Psoas muscle (tissue), 8 donors: ENCODE measurements around the gene GAA. TPM values are rescaled to one million over a fixed set of nuclear protein-coding genes. Genes with fewer than 3 reads are reported as not detected.

Experiments
- ATAC-seq, 4 donors: fragments of 200-7000 bp; cut with Tn5 transposase; one replicate each; pipeline ENCODE4 v1.9.1; 2020; ENCODE audit warnings: moderate library complexity in 3 of 4, mild to moderate bottlenecking in 2 of 4
- DNase-seq, 2 donors: peaks; one replicate each; pipeline ENCODE4 v3.0.0-alpha.2; 2020
- H3K27ac ChIP-seq: fragments of 200-600 bp; one replicate; pipeline ENCODE4 v1.8.0; 2022
- H3K27me3 ChIP-seq, 3 donors: fragments of 200-600 bp in 1 of 3; one replicate each; pipeline versions ENCODE4 v1.6.1 to v1.8.0; 2013 to 2022; ENCODE audit warnings: low read length in 2 of 3, mild to moderate bottlenecking in 2 of 3, moderate library complexity in 1 of 3; ENCODE audit not compliant: insufficient read depth in 3 of 3
- H3K36me3 ChIP-seq, 2 donors: fragments of 200-600 bp in 1 of 2; one replicate each; pipeline versions ENCODE4 v1.6.1 to v1.8.0; 2013 to 2022; ENCODE audit warnings: low read depth in 1 of 2, mild to moderate bottlenecking in 1 of 2, moderate library complexity in 1 of 2; ENCODE audit not compliant: insufficient read depth in 1 of 2
- H3K4me1 ChIP-seq: fragments of 200-600 bp; one replicate; pipeline ENCODE4 v1.8.0; 2022
- H3K4me3 ChIP-seq: fragments of 200-600 bp; one replicate; pipeline ENCODE4 v1.8.0; 2022; ENCODE audit warnings: mild to moderate bottlenecking
- H3K9me3 ChIP-seq: fragments of 200-600 bp; one replicate; pipeline ENCODE4 v1.8.0; 2022
- WGBS, 3 donors: extraction: QIAGEN DNeasy Blood & Tissue Kit; methylation state at CpG; one replicate each; pipeline versions ENCODE4 v1.1.6 to v1.1.7; 2013; 5-methylcytosine and 5-hydroxymethylcytosine counted together
- intact Hi-C, 2 donors: fragments of 100-400 bp; cut with DNase I; formaldehyde crosslinking; loops; one replicate each; pipeline versions ENCODE4 v1.11.0 to v1.14.2; 2022
- polyA plus RNA-seq, 3 donors: library from polyadenylated mRNA; stranded (reverse); fragments of 200-250 nt; gene quantifications; one replicate each; pipeline ENCODE4 v1.2.3, GENCODE V29; 2013
- total RNA-seq, 4 donors: library from RNA; stranded (reverse); fragmentation: NEBNext Ultra II Directional in 2 of 4; extraction: Animal tissue kit (Norgen Biotek cat#: 25700) in 2 of 4; gene quantifications; one replicate each; pipeline versions ENCODE4 v1.2.1 to v1.2.4, GENCODE V29; 2021 to 2023
- TF ChIP-seq, protein P1 (sequence below): fragments of 200-600 bp; IDR thresholded peaks from one replicate; pipeline ENCODE4 v1.8.0; 2022; ENCODE audit warnings: antibody characterized with exemption
- donor health status: healthy with polysubstance abuse.
- donor health status: DM: no; HTN: no; CAD: no; lungs with moderate emphysema.
- donor health status: Bipolar disorder and iron deficiency.
- donor health status: healthy.
- donor health status: DM: yes; HTN: yes; CAD: no.
- donor health status: DM: no; HTN: no; CAD: no.
- donor health status: DM: no; HTN: no; CAD: no.
- donor health status: DM: yes; HTN: yes; CAD: no.

GAA gene
- total and polyA plus RNA-seq, 7 donors, result 19.6 to 42.4 (median 27.3) TPM

- H3K27me3 ChIP-seq, result no peaks in the 10 kb centered on the region
- peaks cover 3 to 69% of the 10 kb centered on the region in 2 donors for H3K36me3 ChIP-seq
- DNase-seq (no peak), ATAC-seq (no peak)
- no peaks in the 10 kb centered on the region for H3K4me1 ChIP-seq
- 90 to 96% (median 93%) methylated on average over 8 of the region's 8 CpGs for WGBS, 3 donors
- intact Hi-C loops, result no loop called here
- H3K4me3 ChIP-seq, result no peak overlapping the region
- TF ChIP-seq, protein P1, sequence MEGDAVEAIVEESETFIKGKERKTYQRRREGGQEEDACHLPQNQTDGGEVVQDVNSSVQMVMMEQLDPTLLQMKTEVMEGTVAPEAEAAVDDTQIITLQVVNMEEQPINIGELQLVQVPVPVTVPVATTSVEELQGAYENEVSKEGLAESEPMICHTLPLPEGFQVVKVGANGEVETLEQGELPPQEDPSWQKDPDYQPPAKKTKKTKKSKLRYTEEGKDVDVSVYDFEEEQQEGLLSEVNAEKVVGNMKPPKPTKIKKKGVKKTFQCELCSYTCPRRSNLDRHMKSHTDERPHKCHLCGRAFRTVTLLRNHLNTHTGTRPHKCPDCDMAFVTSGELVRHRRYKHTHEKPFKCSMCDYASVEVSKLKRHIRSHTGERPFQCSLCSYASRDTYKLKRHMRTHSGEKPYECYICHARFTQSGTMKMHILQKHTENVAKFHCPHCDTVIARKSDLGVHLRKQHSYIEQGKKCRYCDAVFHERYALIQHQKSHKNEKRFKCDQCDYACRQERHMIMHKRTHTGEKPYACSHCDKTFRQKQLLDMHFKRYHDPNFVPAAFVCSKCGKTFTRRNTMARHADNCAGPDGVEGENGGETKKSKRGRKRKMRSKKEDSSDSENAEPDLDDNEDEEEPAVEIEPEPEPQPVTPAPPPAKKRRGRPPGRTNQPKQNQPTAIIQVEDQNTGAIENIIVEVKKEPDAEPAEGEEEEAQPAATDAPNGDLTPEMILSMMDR, result no peak
- no peaks in the 10 kb centered on the region for H3K9me3 ChIP-seq
- H3K27ac ChIP-seq, result no peak overlapping the region
Observed at GRCh38 chr17:80115159-80115558, 13.8 kb downstream of the GAA start.

DNA sequence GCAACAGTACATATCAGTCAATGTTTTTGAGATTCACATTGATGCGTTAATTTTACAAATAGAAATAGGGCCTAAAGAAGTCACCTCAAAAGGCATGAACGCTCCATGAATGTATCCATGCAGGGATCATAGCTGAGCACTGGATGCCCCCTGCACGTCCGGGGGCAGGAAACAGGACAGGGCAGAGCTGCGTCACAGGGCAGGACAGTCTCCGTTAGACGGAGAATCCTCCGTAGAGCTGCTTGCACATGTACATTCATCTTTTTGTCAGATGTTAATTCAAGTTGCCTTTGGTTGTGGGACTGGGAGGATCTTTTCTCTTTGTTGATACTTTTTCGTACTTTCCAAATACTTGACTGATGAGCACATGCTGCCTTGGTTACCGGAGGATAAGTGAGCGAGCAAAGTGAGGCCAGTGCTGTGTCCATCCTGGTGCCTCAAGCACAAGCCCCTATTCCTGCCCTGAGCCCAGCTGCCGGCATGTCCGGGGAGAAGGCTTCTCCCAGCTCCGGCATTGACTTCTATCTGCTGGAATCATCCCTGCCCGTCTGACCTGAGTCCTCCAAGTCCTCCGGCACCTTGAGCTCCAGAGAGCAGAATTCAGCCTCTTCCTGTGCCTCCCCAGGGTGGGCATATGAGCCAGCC, 15.0 kb downstream of the GAA start:
- Histone ChIP-seq H3K27me3 (no peaks in the 10 kb centered on the region), H3K9me3 (no peaks in the 10 kb centered on the region), H3K36me3 (peaks cover 3 to 59% of the 10 kb centered on the region in 2 donors), H3K27ac (no peak overlapping the region), H3K4me1 (no peaks in the 10 kb centered on the region), H3K4me3 (no peak overlapping the region)
- 90 to 92% (median 91%) methylated on average over 16 of the region's 16 CpGs for WGBS, 3 donors
- ATAC-seq (no peak), DNase-seq (no peak)
- intact Hi-C loops, result no loop called here
- TF ChIP-seq, protein P1, result no peak

DNA sequence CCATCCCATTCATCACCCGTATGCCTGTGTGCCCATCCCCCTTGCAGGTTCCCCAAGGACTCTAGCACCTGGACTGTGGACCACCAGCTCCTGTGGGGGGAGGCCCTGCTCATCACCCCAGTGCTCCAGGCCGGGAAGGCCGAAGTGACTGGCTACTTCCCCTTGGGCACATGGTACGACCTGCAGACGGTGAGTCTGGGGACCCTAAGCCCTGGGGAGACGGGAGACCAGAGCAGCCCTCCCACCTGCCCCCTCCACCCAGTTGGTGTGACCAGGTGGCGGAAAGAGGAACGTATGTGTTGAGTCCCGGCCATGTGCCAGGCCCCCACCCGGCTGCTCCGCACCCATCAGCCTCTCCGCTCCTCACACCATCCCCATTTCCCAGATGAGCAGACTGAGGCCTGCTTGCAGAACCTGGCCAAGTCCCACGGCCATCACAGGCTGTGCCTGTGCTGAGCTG, 15.6 kb downstream of the GAA start:
- no peaks in the 10 kb centered on the region for H3K4me1 ChIP-seq
- intact Hi-C loops, result no loop called here
- no peak for ATAC-seq
- H3K9me3 ChIP-seq, result no peaks in the 10 kb centered on the region
- peaks cover 3 to 56% of the 10 kb centered on the region in 2 donors for H3K36me3 ChIP-seq
- H3K4me3 ChIP-seq, result no peak overlapping the region
- no peak overlapping the region for H3K27ac ChIP-seq
- TF ChIP-seq, protein P1, result no peak
- WGBS, 3 donors, result 86 to 93% (median 89%) methylated on average over 13 of the region's 13 CpGs
- H3K27me3 ChIP-seq, result no peaks in the 10 kb centered on the region
- DNase-seq, result peak in 1 of 2 donors; percentile 37

GRCh38 chr17:80117491-80118401, 16.4 kb downstream of the GAA start:
- Histone ChIP-seq H3K4me1 (no peaks in the 10 kb centered on the region), H3K36me3 (peaks cover 3 to 48% of the 10 kb centered on the region in 2 donors), H3K27ac (no peak overlapping the region), H3K27me3 (no peaks in the 10 kb centered on the region), H3K9me3 (no peaks in the 10 kb centered on the region), H3K4me3 (no peak overlapping the region)
- WGBS, 3 donors, result 89 to 90% (median 89%) methylated on average over 28 to 31 of the region's 31 CpGs
- ATAC-seq (no peak), DNase-seq (peak in 1 of 2 donors; percentile 47)
- intact Hi-C loops, result no loop called here
- TF ChIP-seq, protein P1, result no peak
